K562 (cell line): ENCODE measurements around the gene ZNF181. TPM values are rescaled to one million over a fixed set of nuclear protein-coding genes. Genes with fewer than 3 reads are reported as not detected.

Experiments used
- CUX1 ChIP-seq: fragments of 200-800 bp; sonication (Bioruptor generic); IDR thresholded peaks from 2 replicates; pipeline ENCODE4 v1.6.1; 2016; ENCODE audit warnings: missing genetic modification characterization, missing compliant biosample characterization
- DACH1 ChIP-seq: fragments of 450-650 bp; IDR thresholded peaks from 2 replicates; pipeline ENCODE4 v1.6.1; 2018; ENCODE audit not compliant: partially characterized antibody
- GABPA ChIP-seq: fragments of 200-800 bp; sonication (Bioruptor generic); conservative IDR thresholded peaks from 2 replicates; pipeline ENCODE4 v1.6.1; 2016; ENCODE audit warnings: low read depth, missing genetic modification characterization, missing compliant biosample characterization
- HMG20A ChIP-seq: fragments of 450-650 bp; formaldehyde crosslinking; conservative IDR thresholded peaks from 2 replicates; pipeline ENCODE4 v1.4.0; 2020; ENCODE audit warnings: mild to moderate bottlenecking, mixed read lengths
- HNRNPLL ChIP-seq: fragments of 200-400 bp; formaldehyde crosslinking; IDR thresholded peaks from 2 replicates; pipeline ENCODE4 v1.6.1; 2017; ENCODE audit warnings: low read length, low read depth, mild to moderate bottlenecking; ENCODE audit not compliant: poor library complexity, severe bottlenecking
- NONO ChIP-seq, 2 experiments: fragments of 200-400 bp in 1 of 2; fragments of 450-650 bp in 1 of 2; formaldehyde crosslinking in 1 of 2; IDR thresholded peaks; 2 replicates each; pipeline ENCODE4 v1.6.1; 2017; ENCODE audit warnings: low read depth in 2 of 2, mild to moderate bottlenecking in 2 of 2, moderate library complexity in 2 of 2, low read length in 1 of 2
- NR2F6 ChIP-seq: fragments of 450-650 bp; formaldehyde crosslinking; IDR thresholded peaks from 2 replicates; pipeline ENCODE4 v1.4.0; 2020; ENCODE audit warnings: mild to moderate bottlenecking
- PBX2 ChIP-seq, 2 experiments: IDR thresholded peaks in 1 of 2; conservative IDR thresholded peaks in 1 of 2; 2 replicates each; pipeline ENCODE4 v1.6.1; 2016; ENCODE audit warnings: low read depth in 2 of 2, mild to moderate bottlenecking in 1 of 2, missing compliant biosample characterization in 1 of 2, missing genetic modification characterization in 1 of 2, moderate library complexity in 1 of 2
- PPARD ChIP-seq: fragments of 250-450 bp; sonication (Bioruptor Pico); IDR thresholded peaks from 2 replicates; pipeline ENCODE4 v1.8.0; 2022; ENCODE audit warnings: inconsistent platforms, mild to moderate bottlenecking, moderate library complexity
- RBM14 ChIP-seq: fragments of 200-400 bp; formaldehyde crosslinking; IDR thresholded peaks from 2 replicates; pipeline ENCODE4 v1.6.1; 2018; ENCODE audit warnings: low read depth, mild to moderate bottlenecking, low read length, moderate library complexity, borderline replicate concordance; ENCODE audit not compliant: insufficient read depth
- YY1 ChIP-seq, 3 experiments: IDR thresholded peaks; 2 replicates each; pipeline ENCODE4 v1.6.1; 2011; ENCODE audit warnings: low read length in 2 of 3, mild to moderate bottlenecking in 2 of 3, moderate library complexity in 2 of 3, borderline replicate concordance in 1 of 3, control low read depth in 1 of 3, low read depth in 1 of 3; ENCODE audit not compliant: insufficient read depth in 3 of 3, insufficient replicate concordance in 2 of 3, control insufficient read depth in 1 of 3, insufficient read length in 1 of 3; ENCODE audit errors: extremely low read depth in 1 of 3
- ZBTB33 ChIP-seq: sonication (generic); formaldehyde crosslinking; IDR thresholded peaks from 2 replicates; pipeline ENCODE4 v1.8.1; 2023; ENCODE audit warnings: mild to moderate bottlenecking, missing genetic modification reagents
- ZNF24 ChIP-seq: fragments of 450-650 bp; IDR thresholded peaks from 2 replicates; pipeline ENCODE4 v1.6.1; 2016
- polyA plus RNA-seq, 8 experiments: library from polyadenylated mRNA; depleted of rRNA in 4 of 8; stranded (reverse) in 5 of 8; unstranded in 3 of 8; fragments of >200 nt; fragmentation: Nextera tagmentation in 2 of 8; fragmentation: Illumina TruSeq in 1 of 8; extraction: Ambion mirVana in 2 of 8; extraction: Trizol in 1 of 8; gene quantifications; 2 replicates each; pipeline versions ENCODE4 v1.2.1 to v1.2.3, GENCODE V29; 2011 to 2014; ENCODE audit warnings: inconsistent platforms in 1 of 8, missing spikeins in 1 of 8
- total RNA-seq, 7 experiments: library from RNA; depleted of rRNA in 6 of 7; stranded (reverse); fragments of >200 nt in 6 of 7; fragmentation: Illumina TruSeq in 2 of 7; extraction: Trizol in 2 of 7; gene quantifications; 2 replicates each; pipeline versions ENCODE4 v1.2.1 to v1.2.3, GENCODE V29; 2011 to 2021; ENCODE audit warnings: low replicate concordance in 1 of 7

Gene ZNF181
- total and polyA plus RNA-seq, 9 of the 15 experiments (the other 6 are each of a cell fraction or from before 2014, with no cell fraction given) = 4.3 to 20.3 (median 12.1) TPM

- no peak; the same call in 1 of the 2 replicates for TF ChIP-seq CUX1 (CRISPR knock-in tag)
- TF ChIP-seq PBX2 (CRISPR knock-in tag; IDR thresholded peaks at IDR 0.05; ENCODE audit: low read depth) = no peak
- no peak for TF ChIP-seq PBX2 (tag; conservative IDR thresholded peaks at IDR 0.05; ENCODE audit: low read depth)
- peak; percentile 95 for TF ChIP-seq GABPA (tag)
- TF ChIP-seq PPARD (CRISPR knock-in tag) = no peak
- no peak for TF ChIP-seq HMG20A (CRISPR knock-in tag)
- peak; percentile 2; the same call in 1 of the 2 replicates for TF ChIP-seq ZBTB33 (CRISPR knock-in tag)
- no peak for TF ChIP-seq RBM14
- TF ChIP-seq NR2F6 = no peak
- TF ChIP-seq YY1 (IDR thresholded peaks at IDR 0.05; ENCODE audit: borderline replicate concordance in 1 of 3, control insufficient read depth in 1 of 3, extremely low read depth in 1 of 3, insufficient read depth in 3 of 3, insufficient read length in 1 of 3, insufficient replicate concordance in 2 of 3, low read depth in 1 of 3, low read length in 2 of 3) = peak; percentile 77 to 92 (median 87)
- 0 out of 2 replicates have a peak, but pooled peaks have one; percentile 20 for TF ChIP-seq ZNF24
- TF ChIP-seq NONO (IDR thresholded peaks at IDR 0.05; ENCODE audit: low read depth in 2 of 2, low read length in 1 of 2) = peak; percentile 72 to 95; a peak in 3 of 4 replicates
- no peak for TF ChIP-seq DACH1
- TF ChIP-seq HNRNPLL = peak; percentile 88
These were observed at the start of gene ZNF181 (continued) for GRCh38 chr19:34733746-34734536.
